Lung (tissue), 12 donors: ENCODE results near the gene CCDC175. TPM values are rescaled to one million over a fixed set of nuclear protein-coding genes. Genes with fewer than 3 reads are reported as not detected.

ENCODE experiments used
- ATAC-seq: fragments of 200-7000 bp; cut with Tn5 transposase; one replicate; pipeline ENCODE4 v1.9.1; 2020; ENCODE audit warnings: moderate number of reproducible peaks; ENCODE audit not compliant: insufficient read depth, low FRiP score
- DNase-seq, 3 donors: peaks; one replicate each; pipeline ENCODE4 v3.0.0-alpha.2; 2013 to 2017
- H3K27ac ChIP-seq, 2 donors: one replicate each; pipeline ENCODE4 v1.5.1; 2013; ENCODE audit warnings: mild to moderate bottlenecking in 2 of 2, moderate library complexity in 2 of 2, control low read depth in 1 of 2, inconsistent platforms in 1 of 2, low read depth in 1 of 2, low read length in 1 of 2
- H3K27me3 ChIP-seq, 3 donors: one replicate each; pipeline ENCODE4 v1.5.1; 2013; ENCODE audit warnings: low read length in 2 of 3; ENCODE audit not compliant: control insufficient read depth in 3 of 3, insufficient read depth in 3 of 3
- H3K36me3 ChIP-seq, 4 donors: one replicate each; pipeline ENCODE4 v1.5.1; 2013; ENCODE audit warnings: low read length in 4 of 4, mild to moderate bottlenecking in 1 of 4, moderate library complexity in 1 of 4; ENCODE audit not compliant: control insufficient read depth in 4 of 4, insufficient read depth in 4 of 4
- H3K4me1 ChIP-seq, 5 donors: one replicate each; pipeline ENCODE4 v1.5.1; 2013; ENCODE audit warnings: low read length in 5 of 5, mild to moderate bottlenecking in 2 of 5, moderate library complexity in 1 of 5; ENCODE audit not compliant: control insufficient read depth in 5 of 5, insufficient read depth in 5 of 5
- H3K4me3 ChIP-seq: one replicate; pipeline ENCODE4 v1.5.1; 2013; ENCODE audit warnings: mild to moderate bottlenecking, control low read depth, moderate library complexity
- H3K9ac ChIP-seq, 2 donors: one replicate each; pipeline ENCODE4 v1.5.1; 2013; ENCODE audit warnings: low read length in 2 of 2, control low read depth in 1 of 2; ENCODE audit not compliant: insufficient read depth in 1 of 2
- H3K9me3 ChIP-seq, 4 donors: one replicate each; pipeline ENCODE4 v1.5.1; 2013; ENCODE audit warnings: low read length in 3 of 4, mild to moderate bottlenecking in 1 of 4, moderate library complexity in 1 of 4; ENCODE audit not compliant: control insufficient read depth in 4 of 4, insufficient read depth in 3 of 4
- WGBS, 2 donors: extraction: QIAGEN DNeasy Blood & Tissue Kit; methylation state at CpG; one replicate each; pipeline ENCODE4 v1.1.7; 2013; 5-methylcytosine and 5-hydroxymethylcytosine counted together
- polyA plus RNA-seq, 2 donors: library from polyadenylated mRNA; stranded (reverse); fragments of 200-250 nt; gene quantifications; one replicate each; pipeline ENCODE4 v1.2.1, GENCODE V29; 2013
- total RNA-seq, 2 donors: library from RNA; depleted of rRNA in 1 of 2; stranded (reverse); fragments of >200 nt in 1 of 2; gene quantifications; one replicate each; pipeline ENCODE4 v1.2.1, GENCODE V29; 2014 to 2021
- TF ChIP-seq, protein P1 (sequence below): IDR thresholded peaks from 2 replicates; pipeline ENCODE4 v1.5.1; 2012; ENCODE audit warnings: mild to moderate bottlenecking; ENCODE audit errors: control extremely low read depth, extremely low read depth
- donor health status: control.
- donor health status: control.
- donor health status: Bipolar disorder and iron deficiency.
- donor health status: healthy.
- donor health status: DM: yes; HTN: yes; CAD: no.

The CCDC175 gene
- total and polyA plus RNA-seq, 4 donors, result 0.06 to 0.94 (median 0.20) TPM

DNA sequence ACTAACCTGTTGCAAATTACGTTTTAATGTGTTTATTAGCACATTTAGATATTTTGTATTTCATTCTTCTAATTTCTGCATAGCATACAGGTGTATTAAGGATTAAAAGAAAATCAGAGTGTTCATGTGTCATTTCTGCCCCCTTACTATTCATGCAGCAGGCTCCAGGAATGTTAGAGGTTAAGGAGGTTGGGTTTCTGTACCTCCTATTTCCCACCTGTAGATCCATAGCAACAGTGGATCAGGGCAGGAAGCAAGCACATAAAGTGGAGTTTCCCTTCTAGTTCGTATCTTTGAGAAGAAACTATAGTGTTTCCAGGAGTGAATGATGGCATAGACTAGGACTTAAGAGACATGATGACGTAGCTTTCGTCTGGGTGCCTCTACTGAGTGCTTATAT is 73.4 kb downstream of the CCDC175 start:
- TF ChIP-seq, protein P1, sequence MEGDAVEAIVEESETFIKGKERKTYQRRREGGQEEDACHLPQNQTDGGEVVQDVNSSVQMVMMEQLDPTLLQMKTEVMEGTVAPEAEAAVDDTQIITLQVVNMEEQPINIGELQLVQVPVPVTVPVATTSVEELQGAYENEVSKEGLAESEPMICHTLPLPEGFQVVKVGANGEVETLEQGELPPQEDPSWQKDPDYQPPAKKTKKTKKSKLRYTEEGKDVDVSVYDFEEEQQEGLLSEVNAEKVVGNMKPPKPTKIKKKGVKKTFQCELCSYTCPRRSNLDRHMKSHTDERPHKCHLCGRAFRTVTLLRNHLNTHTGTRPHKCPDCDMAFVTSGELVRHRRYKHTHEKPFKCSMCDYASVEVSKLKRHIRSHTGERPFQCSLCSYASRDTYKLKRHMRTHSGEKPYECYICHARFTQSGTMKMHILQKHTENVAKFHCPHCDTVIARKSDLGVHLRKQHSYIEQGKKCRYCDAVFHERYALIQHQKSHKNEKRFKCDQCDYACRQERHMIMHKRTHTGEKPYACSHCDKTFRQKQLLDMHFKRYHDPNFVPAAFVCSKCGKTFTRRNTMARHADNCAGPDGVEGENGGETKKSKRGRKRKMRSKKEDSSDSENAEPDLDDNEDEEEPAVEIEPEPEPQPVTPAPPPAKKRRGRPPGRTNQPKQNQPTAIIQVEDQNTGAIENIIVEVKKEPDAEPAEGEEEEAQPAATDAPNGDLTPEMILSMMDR, result no peak
- no peaks in the 10 kb centered on the region for H3K9me3 ChIP-seq
- no peak for ATAC-seq
- no peak for DNase-seq
- 90 to 92% methylated on average over 4 of the region's 4 CpGs for WGBS, 2 donors
- H3K27ac ChIP-seq, result no peak overlapping the region
- no peaks in the 10 kb centered on the region for H3K27me3 ChIP-seq
- peaks cover 0 to 4% (median 0%) of the 10 kb centered on the region in 5 donors for H3K4me1 ChIP-seq
- H3K4me3 ChIP-seq, result no peak overlapping the region
- H3K9ac ChIP-seq, result no peak overlapping the region
- peaks cover 7 to 26% (median 9%) of the 10 kb centered on the region in 4 donors for H3K36me3 ChIP-seq

DNA sequence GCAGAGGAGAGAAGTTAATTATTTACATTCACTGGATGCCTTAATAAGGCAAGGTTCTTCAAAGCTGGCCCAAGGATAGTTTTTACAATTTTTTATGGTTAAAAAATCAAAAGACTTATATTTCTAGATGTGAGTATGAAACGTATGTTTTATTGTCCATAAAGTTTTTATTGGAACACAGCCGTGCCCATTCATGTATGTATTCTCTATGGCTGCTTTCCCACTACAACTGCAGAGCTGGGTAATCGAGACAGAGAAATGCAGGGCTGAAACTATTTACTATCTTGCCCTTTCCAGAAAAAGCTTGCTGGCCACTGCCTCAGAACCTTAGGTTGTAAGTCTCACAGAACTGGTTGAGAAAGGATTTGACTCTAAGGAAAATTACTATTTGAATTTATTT is 75.9 kb downstream of the CCDC175 start:
- 88 to 90% methylated on average over 3 of the region's 3 CpGs for WGBS, 2 donors
- Histone ChIP-seq H3K4me3 (no peak overlapping the region), H3K27ac (no peak overlapping the region), H3K4me1 (peaks cover 0 to 4% (median 0%) of the 10 kb centered on the region in 5 donors), H3K9me3 (no peaks in the 10 kb centered on the region), H3K27me3 (no peaks in the 10 kb centered on the region), H3K36me3 (peaks cover 7 to 31% (median 12%) of the 10 kb centered on the region in 4 donors), H3K9ac (no peak overlapping the region)
- TF ChIP-seq, protein P1, result no peak
- ATAC-seq (no peak), DNase-seq (no peak)

DNA sequence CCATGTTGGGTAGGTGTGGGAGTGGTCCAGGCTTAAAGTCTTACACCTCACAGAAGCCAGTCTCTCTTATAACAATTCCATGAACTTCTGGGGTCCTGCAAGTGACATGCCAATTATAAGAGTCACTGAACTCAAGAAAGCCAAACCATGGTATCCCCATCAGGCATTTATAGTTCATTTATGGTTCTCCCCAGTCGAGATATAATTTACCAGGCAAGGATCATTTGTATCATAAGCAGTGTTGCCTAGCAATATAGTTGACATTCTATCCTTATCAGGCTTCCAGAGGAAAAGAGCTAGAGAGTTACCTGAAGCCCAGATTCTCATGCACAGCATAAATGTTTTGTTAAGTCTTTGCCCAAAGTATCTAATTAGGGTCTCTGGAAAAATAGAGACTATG is 84.2 kb downstream of the CCDC175 start:
- no peak for DNase-seq
- no peak overlapping the region for H3K4me3 ChIP-seq
- TF ChIP-seq, protein P1, result no peak

DNA sequence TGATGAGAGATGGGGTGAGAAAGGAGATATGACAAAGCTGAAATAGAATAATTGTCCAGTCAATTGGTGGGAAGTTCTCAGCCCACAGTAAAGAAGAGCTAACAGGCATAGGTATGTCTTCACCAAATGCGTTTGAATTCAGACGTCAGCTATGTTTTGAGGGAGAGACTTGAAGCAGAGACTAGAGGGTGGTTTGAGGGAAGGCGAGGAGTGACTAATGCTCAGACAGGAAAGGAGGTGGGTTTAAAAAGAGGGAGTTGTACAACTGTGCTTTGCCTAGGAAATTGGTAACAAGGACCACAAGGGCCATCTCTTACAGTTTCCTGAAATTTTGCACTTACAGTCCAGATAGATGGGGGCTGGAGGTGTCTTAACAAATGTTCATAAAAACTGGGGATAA is 85.9 kb downstream of the CCDC175 start:
- no peak for DNase-seq
- H3K36me3 ChIP-seq, result peaks cover 18 to 52% (median 34%) of the 10 kb centered on the region in 4 donors
- no peak overlapping the region for H3K9ac ChIP-seq
- TF ChIP-seq, protein P1, result no peak
- H3K27ac ChIP-seq, result no peak overlapping the region
- no peaks in the 10 kb centered on the region for H3K27me3 ChIP-seq
- H3K4me1 ChIP-seq, result peaks cover 0 to 10% (median under 1%) of the 10 kb centered on the region in 5 donors
- WGBS, 2 donors, result 63 to 85% methylated on average over 3 of the region's 3 CpGs
- ATAC-seq, result no peak
- H3K9me3 ChIP-seq, result no peaks in the 10 kb centered on the region
- H3K4me3 ChIP-seq, result no peak overlapping the region

More for the DNA sequence above, 84.2 kb downstream of the CCDC175 start:
- Histone ChIP-seq H3K27me3 (no peaks in the 10 kb centered on the region), H3K9ac (no peak overlapping the region), H3K9me3 (no peaks in the 10 kb centered on the region), H3K36me3 (peaks cover 18 to 54% (median 34%) of the 10 kb centered on the region in 4 donors), H3K27ac (no peak overlapping the region), H3K4me1 (peaks cover 0 to 6% (median 0%) of the 10 kb centered on the region in 5 donors)
- 81 to 94% methylated on average over 1 of the region's 1 CpG for WGBS, 2 donors
- no peak for ATAC-seq
